Measurements from ENCODE around the gene BTBD3.

Gene BTBD3

GRCh38 chr20:11917663-11918062 is at the start of gene BTBD3:
TSS of gene BTBD3 (plus strand) at chr20:11917893. CDS start at chr20:11918276, 383 bp downstream.
- no peak for DNase-seq

DNA sequence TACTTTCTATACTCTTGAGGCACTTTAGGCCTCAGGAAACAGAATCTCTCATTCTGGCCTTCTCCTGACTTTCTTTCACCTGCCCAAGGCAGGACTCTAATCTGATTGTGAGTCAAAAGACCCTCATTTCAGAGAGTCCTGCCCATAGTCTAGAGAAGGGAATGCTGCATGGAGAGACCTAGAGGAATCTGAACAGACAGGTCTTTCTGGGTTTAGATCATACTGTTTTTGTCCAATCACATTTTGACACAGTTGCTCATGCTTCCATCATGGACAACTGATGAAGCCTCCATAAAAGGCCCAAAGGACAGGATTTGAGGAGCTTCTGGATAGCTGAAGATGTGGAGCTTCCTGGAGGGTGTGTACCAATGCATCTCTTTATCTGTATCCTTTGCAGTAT is 48.1 kb upstream of the BTBD3 start:
- no peak for DNase-seq

DNA sequence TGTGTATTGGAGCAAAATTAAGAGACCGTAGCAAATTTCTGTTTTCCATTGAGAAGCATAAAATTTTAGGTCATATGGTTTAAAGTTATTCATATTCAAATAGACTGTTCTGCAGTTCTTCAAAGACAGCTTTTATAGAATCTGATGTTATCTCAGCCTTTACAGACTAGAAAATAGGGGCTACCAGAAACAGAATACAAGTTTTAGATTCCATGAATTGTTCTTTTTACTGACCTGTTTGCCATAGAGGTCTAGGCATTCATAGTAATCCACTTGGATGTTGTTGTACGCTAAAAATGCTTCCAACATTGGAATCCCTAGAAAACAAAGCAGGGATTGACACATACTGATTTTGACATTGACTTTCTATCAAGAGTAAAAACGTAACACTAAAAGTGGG is 47.3 kb upstream of the BTBD3 start:
- DNase-seq, result no peak

GRCh38 chr20:11876555-11876954 is 41.1 kb upstream of the BTBD3 start:
- DNase-seq, result no peak

GRCh38 chr20:11880680-11881079 is 37.0 kb upstream of the BTBD3 start:
- DNase-seq, result no peak

DNA sequence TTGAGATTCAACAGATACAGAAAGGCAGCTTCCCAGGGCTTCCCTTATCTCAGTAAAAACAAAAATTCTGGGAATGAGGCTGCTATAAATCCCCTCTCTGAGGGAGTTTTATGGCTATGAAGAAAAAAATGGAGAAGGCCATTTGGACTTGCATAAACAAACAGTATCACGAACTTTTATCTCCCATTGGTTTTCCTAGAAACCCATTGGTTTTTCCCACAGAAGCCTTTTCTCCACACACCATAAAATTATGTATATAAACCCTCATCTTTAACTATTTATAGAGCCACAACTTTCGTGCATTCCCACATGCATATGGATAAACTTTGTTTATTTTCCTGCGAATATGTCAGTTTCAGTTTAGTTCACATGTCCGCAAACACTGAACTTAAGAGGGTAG is 36.2 kb upstream of the BTBD3 start:
- no peak for DNase-seq

DNA sequence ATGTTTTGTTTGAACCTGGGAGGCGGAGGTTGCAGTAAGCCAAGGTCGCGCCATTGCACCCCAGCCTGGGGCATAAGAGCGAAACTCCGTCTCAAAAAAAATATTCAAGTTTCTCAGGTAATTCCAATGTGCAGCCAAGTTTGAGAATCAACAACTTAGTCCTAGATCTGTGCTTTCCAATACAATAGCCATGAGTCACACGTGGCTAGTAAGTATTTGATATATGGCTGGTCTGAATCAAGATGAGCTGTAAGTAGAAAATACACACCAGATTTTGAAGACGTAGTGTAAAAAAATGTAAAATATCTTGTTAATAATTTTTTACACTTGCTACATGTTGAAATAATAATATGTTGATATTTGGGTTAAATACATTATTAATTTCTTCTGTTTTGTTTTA is 35.0 kb upstream of the BTBD3 start:
- DNase-seq, result no peak

DNA sequence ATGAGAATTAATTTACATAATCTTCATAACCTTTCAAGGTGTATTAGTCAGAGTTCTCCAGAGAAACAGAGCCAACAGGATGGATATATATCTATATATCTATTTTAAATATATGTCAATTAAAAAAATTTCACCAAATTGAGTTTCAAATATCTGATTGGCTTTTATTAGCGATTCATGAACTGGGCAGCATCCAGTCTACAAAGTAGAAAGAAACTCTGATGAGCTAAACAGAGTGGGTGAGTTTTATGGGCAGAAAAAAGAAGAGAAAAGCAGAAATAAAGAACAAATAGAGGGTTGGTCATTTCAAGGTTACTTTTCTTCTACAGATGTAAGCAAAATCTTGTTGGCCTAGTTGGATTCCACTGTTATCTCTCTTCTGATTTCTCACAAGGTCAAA is 29.0 kb upstream of the BTBD3 start:
- no peak for DNase-seq

- DNase-seq, result peak; percentile 70 to 76
These were observed 27.2 kb upstream of the BTBD3 start for GRCh38 chr20:11890331-11891076.

GRCh38 chr20:11891077-11891775 is 26.5 kb upstream of the BTBD3 start:
- peak; percentile 33 to 54 for DNase-seq

- peak; percentile 39 to 50 for DNase-seq
These were observed 25.7 kb upstream of the BTBD3 start for GRCh38 chr20:11891776-11892545.

DNA sequence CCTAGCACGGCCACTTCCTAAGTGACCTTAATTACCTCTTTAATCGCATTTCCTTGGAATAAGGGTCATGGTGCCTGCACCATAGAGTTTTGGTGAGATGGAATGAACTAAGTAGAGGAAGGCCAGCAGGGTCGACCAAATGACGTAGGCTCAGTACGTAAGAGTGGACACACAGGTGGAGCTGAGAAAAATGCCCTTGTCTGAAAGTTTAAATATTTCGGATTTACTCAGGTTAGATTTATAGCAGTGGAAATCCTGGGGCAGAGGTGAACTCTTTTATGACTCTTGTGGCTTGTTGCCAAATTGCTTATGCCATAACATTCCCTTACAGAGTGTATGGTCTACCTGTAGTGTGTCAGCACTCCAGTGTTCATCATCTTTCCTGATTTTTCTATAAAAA is 23.6 kb upstream of the BTBD3 start:
- no peak for DNase-seq

DNA sequence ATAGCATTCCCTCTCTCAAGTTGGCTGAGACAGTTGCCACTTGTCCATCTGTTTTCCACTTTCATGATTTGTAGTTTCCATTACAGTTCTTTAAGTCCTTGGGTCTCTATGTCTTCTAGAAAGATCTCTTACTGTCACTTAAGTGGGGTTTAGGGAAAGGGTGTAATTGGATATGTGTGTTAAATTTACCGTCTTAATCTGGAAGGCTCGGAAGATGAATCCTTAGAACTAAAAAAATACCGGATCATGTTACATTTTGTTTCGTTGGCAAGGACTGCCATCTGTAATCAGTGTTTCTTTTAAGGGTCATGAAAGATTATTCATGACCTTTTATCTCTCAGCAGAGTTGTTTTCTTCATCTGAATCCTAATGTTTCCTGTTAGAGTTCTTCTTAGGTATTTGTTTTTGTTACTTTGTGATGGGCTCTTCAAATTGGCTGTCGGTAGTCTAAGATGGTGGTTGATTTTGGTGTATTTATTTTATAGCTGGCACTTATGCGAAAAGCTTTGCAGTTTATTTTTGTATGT is 21.8 kb upstream of the BTBD3 start:
- DNase-seq, result no peak

DNA sequence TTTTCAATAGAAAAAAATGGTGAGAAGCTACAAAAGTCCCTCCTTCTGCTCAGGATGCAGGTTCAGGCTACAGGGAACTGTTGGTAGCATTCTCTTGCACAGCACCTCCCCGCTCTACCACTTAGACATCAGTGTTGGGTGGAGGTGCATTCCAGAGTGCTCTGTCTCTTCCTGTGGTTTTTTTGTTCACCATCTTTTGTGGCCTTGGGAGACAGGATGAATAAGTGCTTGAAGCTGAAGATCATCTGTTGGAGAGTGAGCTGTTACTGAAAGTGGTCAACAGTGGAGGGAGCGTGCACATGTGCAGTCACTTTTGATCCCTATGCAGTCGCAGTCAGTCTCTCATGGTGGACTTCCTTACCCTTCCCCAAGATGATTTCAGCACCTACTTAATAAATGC is 16.6 kb upstream of the BTBD3 start:
- DNase-seq, result no peak

GRCh38 chr20:11902285-11902697 is 15.4 kb upstream of the BTBD3 start:
- no peak for DNase-seq

DNA sequence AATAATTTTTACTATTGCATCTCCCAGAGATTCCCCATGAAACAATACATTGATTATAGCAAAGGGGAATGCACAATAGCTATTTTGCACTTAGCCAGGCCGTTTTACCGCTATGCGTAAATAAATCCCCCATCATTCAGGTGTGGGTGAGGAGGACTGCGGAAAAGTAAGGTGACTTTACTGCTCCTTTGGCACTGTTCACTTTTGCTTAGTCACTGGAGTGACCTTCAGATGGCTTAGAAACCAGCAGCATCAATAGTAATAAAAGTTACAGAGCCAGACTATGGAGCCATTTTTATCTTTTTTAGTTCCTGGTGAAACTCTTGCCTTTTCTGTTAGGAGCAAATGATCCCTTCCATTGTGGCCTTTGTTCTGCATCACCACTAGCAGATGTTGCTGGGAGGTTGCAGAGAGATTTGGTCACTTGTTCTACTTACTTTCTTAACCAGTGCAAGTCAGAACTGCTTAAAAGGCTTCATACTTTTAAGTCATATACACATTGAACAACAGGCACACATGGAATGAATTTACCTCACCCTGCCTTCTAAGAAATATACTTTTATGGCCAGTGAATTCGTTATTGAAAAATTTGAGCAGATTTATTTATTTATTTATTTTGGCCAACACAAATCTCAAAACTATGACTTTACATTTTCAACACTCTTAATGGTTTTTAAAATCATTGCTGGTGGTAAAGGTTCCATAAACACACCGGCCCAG is 12.1 kb upstream of the BTBD3 start:
- DNase-seq, result no peak

DNA sequence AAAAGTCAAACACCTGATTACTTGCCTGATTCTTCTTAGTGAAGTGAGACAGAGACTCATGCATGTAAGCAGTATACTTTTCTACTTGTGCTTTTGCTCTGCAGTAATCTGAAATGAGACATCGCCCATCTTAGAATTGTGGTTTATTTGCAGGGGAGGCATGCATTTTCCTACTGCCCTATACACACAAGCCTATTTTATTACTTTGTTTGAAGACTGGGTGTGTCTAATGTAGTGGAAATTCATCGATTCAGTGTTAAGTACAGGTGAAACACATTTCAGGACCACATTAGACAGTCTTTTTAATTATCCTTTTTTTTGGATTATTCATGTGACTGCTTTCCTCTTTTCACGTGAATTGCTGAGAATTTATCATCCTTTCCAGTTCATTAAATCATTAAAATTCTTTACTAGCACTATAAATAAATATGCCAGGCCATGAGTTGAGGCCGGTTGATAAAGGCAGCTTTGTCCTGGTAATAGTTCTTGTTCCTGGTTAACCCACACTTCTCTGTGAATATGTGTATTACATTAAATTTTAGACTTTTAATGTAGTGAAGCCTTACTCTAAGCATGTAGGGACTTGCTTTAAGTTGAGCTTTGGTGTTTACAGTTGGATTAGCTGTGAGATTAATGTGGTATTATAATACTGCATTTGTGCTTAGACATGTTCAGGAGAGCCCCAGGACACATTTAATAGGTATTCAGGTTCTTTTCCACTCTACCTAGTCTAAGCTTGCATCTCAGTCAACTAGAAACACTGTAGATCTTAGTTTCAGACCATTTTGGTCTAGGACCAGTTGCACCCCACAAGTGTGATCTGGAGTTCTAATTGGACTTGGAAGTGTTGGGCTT is 10.8 kb upstream of the BTBD3 start:
- DNase-seq, result no peak

DNA sequence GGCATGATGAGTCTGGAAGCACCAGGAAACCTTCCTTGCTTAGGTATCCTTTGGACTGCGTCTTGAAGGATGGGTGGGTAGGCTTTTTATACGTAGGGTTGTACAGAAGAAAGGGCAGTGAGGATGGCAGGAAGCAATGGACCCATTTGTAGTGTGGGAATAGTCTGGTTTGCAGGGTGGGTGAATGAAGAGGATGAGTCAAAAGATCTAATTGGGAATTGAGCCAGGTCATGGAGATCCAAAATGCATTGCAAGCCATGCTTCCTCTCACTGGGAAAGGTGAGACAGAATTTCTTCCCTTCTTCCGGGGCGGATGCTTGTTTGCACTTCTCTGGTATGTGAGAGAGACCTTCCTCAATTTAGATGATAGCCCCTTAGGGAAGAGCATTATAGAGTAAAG is 10.1 kb upstream of the BTBD3 start:
- no peak for DNase-seq

GRCh38 chr20:11912013-11912658 is 5.6 kb upstream of the BTBD3 start:
- no peak for DNase-seq

- DNase-seq, result no peak
These were observed 4.9 kb upstream of the BTBD3 start for GRCh38 chr20:11912659-11913415.
